GM18951 (cell line): ENCODE data around the gene ADRA2B.

ENCODE experiments used
- POLR2A ChIP-seq: IDR thresholded peaks from 4 replicates; pipeline ENCODE4 v1.6.1; 2011; ENCODE audit warnings: mild to moderate bottlenecking; ENCODE audit not compliant: insufficient read length, insufficient read depth; ENCODE audit errors: extremely low read depth
- in situ Hi-C: fragments of 300-500 bp; cut with MboI; formaldehyde crosslinking; loops from one replicate; pipeline ENCODE4 v1.12.0; 2022; ENCODE audit warnings: low sequenced_read_pairs, mixed read lengths, inconsistent platforms; ENCODE audit not compliant: unreplicated experiment

Gene ADRA2B

GRCh38 chr2:96154506-96155380 is 38.4 kb upstream of the ADRA2B start:
- in situ Hi-C loops = no loop called here

GRCh38 chr2:96153991-96154431 is 37.6 kb upstream of the ADRA2B start:
- TF ChIP-seq POLR2A = no peak
- in situ Hi-C loops = no loop called here

More at GRCh38 chr2:96154506-96155380, 38.4 kb upstream of the ADRA2B start:
- TF ChIP-seq POLR2A = no peak

- in situ Hi-C loops = no loop called here
- no peak for TF ChIP-seq POLR2A
Observed at GRCh38 chr2:96153291-96153713, 36.9 kb upstream of the ADRA2B start.

- no peak for TF ChIP-seq POLR2A
- in situ Hi-C loops = no loop called here
Observed at GRCh38 chr2:96152304-96153161, 36.2 kb upstream of the ADRA2B start.

- no peak for TF ChIP-seq POLR2A
- in situ Hi-C loops = no loop called here
Observed at GRCh38 chr2:96151595-96152303, 35.4 kb upstream of the ADRA2B start.

GRCh38 chr2:96150791-96151594 is 34.6 kb upstream of the ADRA2B start:
- in situ Hi-C loops = no loop called here

GRCh38 chr2:96150007-96150640 is 33.8 kb upstream of the ADRA2B start:
- no peak for TF ChIP-seq POLR2A
- in situ Hi-C loops = no loop called here

More at GRCh38 chr2:96150791-96151594, 34.6 kb upstream of the ADRA2B start:
- TF ChIP-seq POLR2A = no peak

GRCh38 chr2:96148410-96149217 is 32.2 kb upstream of the ADRA2B start:
- in situ Hi-C loops = no loop called here
- peak; percentile 40 for TF ChIP-seq POLR2A

GRCh38 chr2:96147593-96148201 is 31.3 kb upstream of the ADRA2B start:
- in situ Hi-C loops = no loop called here
- no peak for TF ChIP-seq POLR2A

- in situ Hi-C loops = no loop called here
- no peak for TF ChIP-seq POLR2A
Observed at GRCh38 chr2:96146881-96147592, 30.7 kb upstream of the ADRA2B start.
